T-helper 2 cell treated with Interferon-gamma antibody and Interleukin-4, amounts not matched to agents 5 μg/mL and 100 μg/mL, for 36 hours (primary cell): ENCODE data around the gene SF3B4.

Source experiments
- DNase-seq: peaks from one replicate; pipeline ENCODE4 v3.0.0; 2021; ENCODE audit warnings: low spot score
- H3K27ac Mint-ChIP-seq: one replicate; pipeline ENCODE4 v1.8.0; 2021; ENCODE audit warnings: mild to moderate bottlenecking, mixed read lengths
- H3K27me3 Mint-ChIP-seq: one replicate; pipeline ENCODE4 v1.8.0; 2021; ENCODE audit warnings: low read depth, mixed read lengths
- H3K36me3 Mint-ChIP-seq: one replicate; pipeline ENCODE4 v1.8.0; 2021; ENCODE audit warnings: low read depth, mixed read lengths
- H3K4me1 Mint-ChIP-seq: one replicate; pipeline ENCODE4 v1.8.0; 2021; ENCODE audit warnings: low read depth, mixed read lengths
- H3K4me3 Mint-ChIP-seq: one replicate; pipeline ENCODE4 v1.8.0; 2022; ENCODE audit warnings: mild to moderate bottlenecking, moderate library complexity, mixed read lengths
- H3K9me3 Mint-ChIP-seq: one replicate; pipeline ENCODE4 v1.8.0; 2021; ENCODE audit warnings: mixed read lengths

Gene SF3B4

GRCh38 chr1:149925751-149926150 lies 1.9 kb downstream of the SF3B4 start:
- Mint-ChIP-seq H3K4me3 (peak overlapping the region; percentile 96), H3K27ac (peak overlapping the region; percentile 26), H3K9me3 (no peaks in the 10 kb centered on the region), H3K27me3 (no peaks in the 10 kb centered on the region), H3K36me3 (peaks cover 52% of the 10 kb centered on the region), H3K4me1 (peaks cover 36% of the 10 kb centered on the region)
- no peak for DNase-seq

DNA sequence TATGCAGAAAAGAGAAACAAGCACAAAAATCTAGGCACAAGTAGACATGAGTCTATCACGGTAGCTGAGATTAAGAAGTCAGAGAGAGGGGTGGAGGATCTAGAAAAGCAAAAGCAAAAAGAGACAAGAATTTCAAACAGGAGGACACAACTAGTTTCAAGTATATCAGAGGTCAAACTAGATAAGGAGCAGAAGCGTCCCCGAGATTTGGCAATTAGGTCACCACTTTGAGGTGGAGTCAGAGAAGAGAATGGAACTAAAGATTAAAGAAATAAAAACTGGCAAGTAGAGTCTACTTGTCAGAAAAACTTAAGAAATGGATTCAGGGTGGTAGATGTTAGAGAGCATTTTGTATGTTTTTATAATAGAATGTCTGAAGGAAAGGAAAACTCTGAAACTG lies 2.3 kb downstream of the SF3B4 start:
- no peak for DNase-seq
- Mint-ChIP-seq H3K36me3 (peaks cover 52% of the 10 kb centered on the region), H3K4me1 (peaks cover 33% of the 10 kb centered on the region), H3K9me3 (no peaks in the 10 kb centered on the region), H3K27ac (peak overlapping the region; percentile 62), H3K27me3 (no peaks in the 10 kb centered on the region), H3K4me3 (peak overlapping the region; percentile 62)

- peaks cover 52% of the 10 kb centered on the region for H3K36me3 Mint-ChIP-seq
- no peak overlapping the region for H3K4me3 Mint-ChIP-seq
- H3K27ac Mint-ChIP-seq: no peak overlapping the region
- DNase-seq: no peak
- H3K27me3 Mint-ChIP-seq: no peaks in the 10 kb centered on the region
- peaks cover 25% of the 10 kb centered on the region for H3K4me1 Mint-ChIP-seq
- no peaks in the 10 kb centered on the region for H3K9me3 Mint-ChIP-seq
Measured at GRCh38 chr1:149923626-149924025, 4.0 kb downstream of the SF3B4 start.

- H3K27ac Mint-ChIP-seq: peak within 1 kb of the TSS; percentile 83
- peak within 1 kb of the TSS; percentile 96 for H3K4me3 Mint-ChIP-seq
- H3K9me3 Mint-ChIP-seq: no peaks in the 10 kb centered on the region
- peaks cover 31% of the 10 kb centered on the region for H3K4me1 Mint-ChIP-seq
- DNase-seq: peak; percentile 19
- peaks cover 10% of the 10 kb centered on the region for H3K36me3 Mint-ChIP-seq
- no peaks in the 10 kb centered on the region for H3K27me3 Mint-ChIP-seq
Measured at GRCh38 chr1:149917571-149918144, 9.9 kb downstream of the SF3B4 start, which contains the start of gene SV2A. Gene SV2A, minus strand, starts transcription at chr1:149917844. Its CDS starts 4,004 bp downstream, at chr1:149913840.

DNA sequence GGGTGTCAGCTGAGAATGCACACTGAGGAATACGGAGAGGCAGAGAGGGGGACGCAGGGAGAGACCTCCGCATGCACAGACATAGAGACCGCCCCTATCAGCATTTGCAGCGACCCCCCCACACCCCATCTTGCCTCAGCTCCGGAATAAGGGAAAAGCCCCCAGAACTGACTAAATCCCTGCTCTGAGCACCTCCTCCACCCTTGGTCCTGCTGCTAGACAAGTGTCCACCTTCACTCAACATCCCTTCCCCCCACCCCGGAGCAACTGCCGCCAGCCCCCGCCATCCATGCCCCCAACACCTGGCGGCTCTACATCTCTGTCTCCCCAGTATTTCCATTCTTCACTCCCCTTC lies 10.7 kb downstream of the SF3B4 start:
- Mint-ChIP-seq H3K36me3 (peaks cover 6% of the 10 kb centered on the region), H3K27me3 (no peaks in the 10 kb centered on the region), H3K4me1 (peaks cover 33% of the 10 kb centered on the region), H3K9me3 (no peaks in the 10 kb centered on the region), H3K4me3 (peak overlapping the region; percentile 96), H3K27ac (peak overlapping the region; percentile 83)
- DNase-seq: no peak

- Mint-ChIP-seq H3K4me1 (peaks cover 35% of the 10 kb centered on the region), H3K36me3 (peaks cover 8% of the 10 kb centered on the region), H3K9me3 (no peaks in the 10 kb centered on the region), H3K4me3 (peak overlapping the region; percentile 96), H3K27me3 (no peaks in the 10 kb centered on the region), H3K27ac (peak overlapping the region; percentile 79)
- no peak for DNase-seq
Measured at GRCh38 chr1:149916193-149916897, 11.3 kb downstream of the SF3B4 start.

GRCh38 chr1:149915429-149916192 lies 12.0 kb downstream of the SF3B4 start:
- Mint-ChIP-seq H3K4me1 (peaks cover 35% of the 10 kb centered on the region), H3K27me3 (no peaks in the 10 kb centered on the region), H3K27ac (peak overlapping the region; percentile 79), H3K36me3 (peaks cover 12% of the 10 kb centered on the region), H3K4me3 (peak overlapping the region; percentile 96), H3K9me3 (no peaks in the 10 kb centered on the region)
- no peak for DNase-seq

- DNase-seq: no peak
- H3K27ac Mint-ChIP-seq: peak overlapping the region; percentile 64
- no peaks in the 10 kb centered on the region for H3K9me3 Mint-ChIP-seq
- H3K36me3 Mint-ChIP-seq: peaks cover 14% of the 10 kb centered on the region
- H3K4me3 Mint-ChIP-seq: no peak overlapping the region
- no peaks in the 10 kb centered on the region for H3K27me3 Mint-ChIP-seq
- peaks cover 35% of the 10 kb centered on the region for H3K4me1 Mint-ChIP-seq
Measured at GRCh38 chr1:149914545-149914944, 13.1 kb downstream of the SF3B4 start.

DNA sequence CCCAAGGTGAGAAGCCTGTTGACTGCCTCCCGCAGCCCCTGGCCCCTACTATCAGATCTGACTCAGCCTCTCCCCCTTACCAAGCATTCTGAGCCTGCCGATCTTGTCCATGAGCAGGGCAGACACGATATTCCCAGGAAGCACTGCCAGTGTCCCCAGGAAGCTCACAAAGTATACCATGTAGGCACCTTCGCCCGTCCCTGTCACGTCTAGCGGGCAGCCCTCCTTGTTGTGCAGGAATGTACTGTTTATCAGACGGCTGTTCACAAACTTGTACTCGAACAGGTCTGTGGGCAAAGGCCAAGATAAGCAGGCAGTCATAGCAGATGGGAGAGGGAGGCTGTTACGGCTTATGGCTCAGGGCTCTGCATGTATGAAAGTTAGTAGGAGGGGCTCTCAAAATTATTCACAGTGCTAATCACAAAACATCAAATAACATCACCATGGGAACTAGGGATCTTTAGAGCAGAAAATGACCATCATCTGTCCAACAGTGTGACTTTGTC lies 21.0 kb downstream of the SF3B4 start:
- no peak overlapping the region for H3K4me3 Mint-ChIP-seq
- H3K27me3 Mint-ChIP-seq: no peaks in the 10 kb centered on the region
- no peaks in the 10 kb centered on the region for H3K9me3 Mint-ChIP-seq
- no peak overlapping the region for H3K27ac Mint-ChIP-seq
- H3K36me3 Mint-ChIP-seq: peaks cover 41% of the 10 kb centered on the region
- DNase-seq: no peak
- H3K4me1 Mint-ChIP-seq: peaks cover 6% of the 10 kb centered on the region

DNA sequence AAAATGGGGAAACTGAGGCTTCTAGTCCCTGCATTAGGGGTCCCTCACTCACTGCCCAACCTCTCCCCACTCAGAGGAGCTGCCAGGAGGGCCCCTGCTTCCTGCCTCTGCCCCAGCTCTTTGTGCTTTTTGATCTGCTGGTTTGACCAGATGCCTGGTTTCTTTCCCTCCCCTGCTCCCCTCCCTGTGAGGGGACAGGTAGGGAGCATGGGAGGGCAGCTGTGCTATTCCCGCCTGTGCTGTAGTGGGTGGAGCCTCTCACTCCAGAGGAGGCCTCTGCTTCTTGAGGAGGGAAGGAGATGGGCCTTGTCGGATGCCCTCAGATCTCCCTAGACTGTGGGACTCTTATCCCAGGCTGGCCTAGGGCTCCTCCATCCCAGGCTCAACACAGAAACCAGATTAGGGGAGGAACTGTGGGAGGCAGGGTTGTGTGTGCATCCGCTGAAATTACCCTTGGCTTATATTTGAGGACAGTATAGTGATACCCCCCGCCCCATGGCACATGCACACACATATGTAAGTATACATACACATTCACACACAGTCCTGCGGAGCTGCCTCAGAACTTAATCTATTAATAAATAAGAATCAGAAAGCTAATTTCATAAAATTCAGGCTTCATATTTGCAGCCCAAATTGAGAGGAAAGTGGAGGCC lies 23.6 kb downstream of the SF3B4 start:
- Mint-ChIP-seq H3K27me3 (no peaks in the 10 kb centered on the region), H3K4me1 (peaks cover 17% of the 10 kb centered on the region), H3K36me3 (peaks cover 38% of the 10 kb centered on the region), H3K9me3 (peaks cover 3% of the 10 kb centered on the region), H3K4me3 (no peak overlapping the region), H3K27ac (no peak overlapping the region)
- DNase-seq: no peak

DNA sequence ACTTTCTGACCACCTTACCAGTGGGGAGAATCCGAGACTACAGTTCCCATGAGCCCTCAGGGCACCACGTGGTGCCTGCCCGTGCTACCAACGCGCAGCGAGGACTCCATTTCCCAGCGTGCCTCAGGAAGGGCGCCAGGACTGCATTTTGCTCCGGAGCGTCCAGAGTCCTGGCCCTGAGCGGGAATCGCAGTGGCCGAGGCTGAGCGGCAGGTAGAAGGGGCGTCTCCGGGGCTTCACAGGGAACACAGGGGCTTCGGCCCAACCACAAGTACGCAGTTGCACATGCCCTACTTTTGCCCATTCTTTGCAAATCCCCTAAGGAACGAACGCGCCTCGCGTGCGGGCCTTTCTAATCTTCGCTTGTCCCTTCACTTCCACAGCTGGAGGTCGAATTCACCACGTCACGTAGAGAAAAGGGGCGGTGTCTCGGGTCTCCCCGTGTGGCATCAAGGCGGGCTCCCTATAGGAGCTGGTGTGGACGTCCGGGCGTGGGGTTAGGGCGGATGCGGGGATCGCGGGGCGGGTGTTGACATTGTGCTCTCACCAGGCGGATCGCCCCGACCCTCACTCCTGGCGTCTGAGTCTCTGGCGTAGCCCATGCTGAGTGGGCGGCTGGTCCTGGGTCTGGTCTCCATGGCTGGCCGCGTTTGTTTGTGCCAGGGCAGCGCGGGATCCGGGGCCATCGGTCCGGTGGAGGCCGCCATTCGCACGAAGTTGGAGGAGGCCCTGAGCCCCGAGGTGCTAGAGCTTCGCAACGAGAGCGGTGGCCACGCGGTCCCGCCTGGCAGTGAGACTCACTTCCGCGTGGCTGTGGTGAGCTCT lies 27.9 kb downstream of the SF3B4 start, which contains the start of gene BOLA1:
Gene BOLA1 (plus strand): TSS at position 109 of the 825 bp plus-strand sequence. CDS start 492 bp downstream, at position 601.
- H3K9me3 Mint-ChIP-seq: peaks cover 3% of the 10 kb centered on the region
- H3K27ac Mint-ChIP-seq: peak within 1 kb of the TSS; percentile 87
- H3K27me3 Mint-ChIP-seq: no peaks in the 10 kb centered on the region
- H3K4me3 Mint-ChIP-seq: peak within 1 kb of the TSS; percentile 83
- H3K4me1 Mint-ChIP-seq: peaks cover 20% of the 10 kb centered on the region
- peak; percentile 84 for DNase-seq
- H3K36me3 Mint-ChIP-seq: peaks cover 17% of the 10 kb centered on the region

DNA sequence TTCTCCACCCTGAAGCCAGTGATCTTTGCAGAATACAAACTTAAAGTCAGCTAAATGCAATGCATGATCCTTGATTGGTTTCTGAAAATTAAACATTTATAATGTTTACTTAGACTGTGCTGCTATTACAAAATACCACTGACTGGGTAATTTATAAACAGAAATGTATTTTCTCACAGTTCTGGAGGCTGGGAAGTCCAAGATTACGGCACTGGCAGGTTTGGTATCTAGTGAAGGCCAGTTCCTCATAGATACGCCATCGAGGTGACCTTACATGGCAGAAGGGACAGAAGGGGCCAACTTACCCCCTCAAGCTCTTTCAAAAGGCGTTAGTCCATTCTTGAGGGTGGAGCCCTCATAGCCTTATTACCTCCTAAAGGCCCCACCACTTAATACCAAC lies 31.0 kb downstream of the SF3B4 start:
- H3K9me3 Mint-ChIP-seq: peaks cover 3% of the 10 kb centered on the region
- no peak overlapping the region for H3K4me3 Mint-ChIP-seq
- H3K36me3 Mint-ChIP-seq: peaks cover 5% of the 10 kb centered on the region
- no peak overlapping the region for H3K27ac Mint-ChIP-seq
- H3K27me3 Mint-ChIP-seq: no peaks in the 10 kb centered on the region
- no peak for DNase-seq
- peaks cover 15% of the 10 kb centered on the region for H3K4me1 Mint-ChIP-seq

DNA sequence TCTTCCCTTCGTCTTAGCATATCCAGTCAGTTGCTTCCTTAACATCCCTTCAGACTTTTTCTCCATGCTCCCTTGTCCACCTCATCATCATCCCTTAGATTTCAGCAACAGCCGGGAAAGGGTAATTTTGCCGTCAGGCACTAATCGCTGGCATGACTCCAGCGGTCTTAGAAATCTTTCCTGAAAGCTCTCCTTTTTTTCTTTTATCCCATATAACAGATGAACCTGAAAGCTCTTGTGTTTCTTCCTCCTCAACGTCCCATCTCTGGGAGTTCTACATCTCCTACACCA lies 38.7 kb downstream of the SF3B4 start:
- no peak for DNase-seq
- no peaks in the 10 kb centered on the region for H3K36me3 Mint-ChIP-seq
- no peak overlapping the region for H3K27ac Mint-ChIP-seq
- no peaks in the 10 kb centered on the region for H3K9me3 Mint-ChIP-seq
- H3K4me3 Mint-ChIP-seq: no peak overlapping the region
- peaks cover 6% of the 10 kb centered on the region for H3K4me1 Mint-ChIP-seq
- no peaks in the 10 kb centered on the region for H3K27me3 Mint-ChIP-seq
